ENCODE results near the gene ARPC1A. TPM values are rescaled to one million over a fixed set of nuclear protein-coding genes. Genes with fewer than 3 reads are reported as not detected.
"Not testable (repeated sequence)": the region's sequence is repeated elsewhere in the genome, so short reads cannot be mapped to it uniquely, and the experiment has no call there.

Gene ARPC1A
- total RNA-seq (10 to 100 TPM; 32.8 to 80.5 (median 54.7) TPM), polyA plus RNA-seq (10 to 100 TPM; 65.2 to 90.9 TPM)

DNA sequence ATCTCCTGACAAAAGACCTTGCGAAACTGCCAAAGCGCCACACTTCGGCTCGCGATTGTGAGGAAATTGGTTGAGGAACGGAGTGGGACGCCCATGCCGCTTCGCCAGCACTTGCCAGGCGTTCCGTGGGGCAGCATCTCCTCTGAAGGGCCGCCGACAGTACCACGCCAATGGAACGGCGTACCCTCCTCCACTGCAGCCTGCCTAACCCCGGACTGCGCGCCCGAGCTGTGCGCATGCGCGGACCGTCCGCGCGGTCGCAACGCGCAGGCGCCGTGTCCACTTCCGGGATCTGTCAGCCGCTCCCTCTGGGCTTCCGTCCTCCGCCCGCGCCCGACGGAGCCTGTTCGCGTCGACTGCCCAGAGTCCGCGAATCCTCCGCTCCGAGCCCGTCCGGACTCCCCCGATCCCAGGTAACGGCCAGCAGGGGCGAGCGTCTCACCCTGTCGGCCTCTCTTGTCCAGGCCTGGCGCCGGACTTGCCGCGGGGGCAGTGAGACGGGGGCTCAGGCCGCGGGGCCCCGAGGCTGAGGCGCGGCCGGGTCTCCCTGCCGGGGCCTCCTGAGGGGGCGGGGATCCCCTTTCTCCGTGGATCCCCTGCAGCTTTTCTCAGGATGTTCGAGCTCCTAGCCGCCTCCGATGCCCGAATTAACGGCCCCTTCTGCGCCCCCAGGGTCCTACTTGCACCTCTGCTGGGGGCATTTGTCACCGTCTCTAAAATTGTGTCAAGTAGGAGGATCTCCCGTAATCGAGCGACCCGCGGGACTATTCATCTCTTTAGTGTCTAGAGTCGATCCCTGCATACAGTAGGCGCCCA, at the start of gene ARPC1A:
Gene ARPC1A (plus strand): TSS at position 307 of the 816 bp plus-strand sequence. CDS start 7,456 bp downstream, outside the sequence.
- no peaks in the 10 kb centered on the region for H3K27me3 ChIP-seq
- H3K9me3 ChIP-seq: no peaks in the 10 kb centered on the region
- ATAC-seq (peak; percentile 92 to 99 (median 96)), DNase-seq (peak; percentile 84 to 96 (median 94)), FAIRE-seq (no peak)
- TF ChIP-seq, protein P1, sequence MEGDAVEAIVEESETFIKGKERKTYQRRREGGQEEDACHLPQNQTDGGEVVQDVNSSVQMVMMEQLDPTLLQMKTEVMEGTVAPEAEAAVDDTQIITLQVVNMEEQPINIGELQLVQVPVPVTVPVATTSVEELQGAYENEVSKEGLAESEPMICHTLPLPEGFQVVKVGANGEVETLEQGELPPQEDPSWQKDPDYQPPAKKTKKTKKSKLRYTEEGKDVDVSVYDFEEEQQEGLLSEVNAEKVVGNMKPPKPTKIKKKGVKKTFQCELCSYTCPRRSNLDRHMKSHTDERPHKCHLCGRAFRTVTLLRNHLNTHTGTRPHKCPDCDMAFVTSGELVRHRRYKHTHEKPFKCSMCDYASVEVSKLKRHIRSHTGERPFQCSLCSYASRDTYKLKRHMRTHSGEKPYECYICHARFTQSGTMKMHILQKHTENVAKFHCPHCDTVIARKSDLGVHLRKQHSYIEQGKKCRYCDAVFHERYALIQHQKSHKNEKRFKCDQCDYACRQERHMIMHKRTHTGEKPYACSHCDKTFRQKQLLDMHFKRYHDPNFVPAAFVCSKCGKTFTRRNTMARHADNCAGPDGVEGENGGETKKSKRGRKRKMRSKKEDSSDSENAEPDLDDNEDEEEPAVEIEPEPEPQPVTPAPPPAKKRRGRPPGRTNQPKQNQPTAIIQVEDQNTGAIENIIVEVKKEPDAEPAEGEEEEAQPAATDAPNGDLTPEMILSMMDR (IDR thresholded peaks at IDR 0.05): no peak
- 0% methylated on average over 63 to 82 of the region's 82 CpGs for WGBS, 2 donors
- intact Hi-C loops (cut with DNase I): no loop called here
- peaks cover 7 to 37% (median 12%) of the 10 kb centered on the region in 3 donors for H3K4me1 ChIP-seq
- peak within 1 kb of the TSS; percentile 70 to 98 (median 93) for H3K4me3 ChIP-seq
- peak within 1 kb of the TSS; percentile 55 to 76 (median 68) for H3K27ac ChIP-seq
- H3K36me3 ChIP-seq: no peaks in the 10 kb centered on the region

DNA sequence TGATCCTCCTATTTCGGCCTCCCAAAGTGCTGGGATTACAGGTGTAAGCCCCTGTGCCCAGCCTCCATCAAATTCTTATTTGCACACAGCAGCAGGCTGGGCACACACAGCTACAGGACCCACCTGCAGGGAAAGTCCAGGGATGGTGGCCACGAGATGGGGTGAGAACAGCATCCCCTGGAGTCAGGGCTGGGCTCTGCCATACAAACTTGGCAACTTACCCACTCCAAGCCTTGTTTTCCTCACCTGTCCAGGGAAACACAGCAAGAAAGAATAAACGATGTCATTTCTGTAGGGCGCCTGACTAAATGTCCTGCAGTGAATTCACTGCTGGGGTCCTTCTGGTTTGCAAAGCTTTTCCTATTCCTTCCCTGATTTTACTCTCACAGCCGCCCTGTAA, 47.5 kb upstream of the ARPC1A start:
- no peaks in the 10 kb centered on the region for H3K27me3 ChIP-seq
- no peak overlapping the region for H3K27ac ChIP-seq
- WGBS, 2 donors: 75 to 78% methylated on average over 5 of the region's 5 CpGs
- DNase-seq: no peak
- no peak for FAIRE-seq
- TF ChIP-seq, protein P1 (IDR thresholded peaks at IDR 0.05): no peak
- H3K4me3 ChIP-seq: no peak overlapping the region
- no peaks in the 10 kb centered on the region for H3K9me3 ChIP-seq
- no peaks in the 10 kb centered on the region for H3K4me1 ChIP-seq
- intact Hi-C loops (cut with DNase I): no loop called here
- H3K36me3 ChIP-seq: no peaks in the 10 kb centered on the region
- no peak for ATAC-seq

DNA sequence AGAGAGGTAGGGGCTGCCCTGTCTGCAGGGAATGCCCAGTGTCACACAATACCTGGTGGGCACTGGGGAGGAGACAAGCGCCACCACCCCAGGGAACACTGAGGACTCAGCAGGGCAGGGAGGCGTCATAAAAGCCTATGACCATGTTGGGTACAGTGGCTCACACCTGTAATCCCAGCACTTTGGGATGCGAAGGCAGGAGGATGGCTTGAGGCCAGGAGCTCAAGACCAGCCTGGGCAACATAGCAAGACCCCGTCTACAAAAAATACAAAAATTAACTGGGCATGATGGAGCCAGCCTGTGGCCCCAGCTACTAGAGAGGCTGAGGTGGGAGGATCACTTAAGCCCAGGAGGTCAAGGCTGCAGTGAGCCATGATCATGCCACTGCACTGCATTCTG, 41.5 kb upstream of the ARPC1A start:
- ATAC-seq; H3K27me3 ChIP-seq; DNase-seq; intact Hi-C loops (cut with DNase I); H3K4me1 ChIP-seq; H3K9me3 ChIP-seq; FAIRE-seq; H3K4me3 ChIP-seq; H3K36me3 ChIP-seq; H3K27ac ChIP-seq: not testable (repeated sequence)
- 91% methylated on average over 4 of the region's 4 CpGs for WGBS, 2 donors

DNA sequence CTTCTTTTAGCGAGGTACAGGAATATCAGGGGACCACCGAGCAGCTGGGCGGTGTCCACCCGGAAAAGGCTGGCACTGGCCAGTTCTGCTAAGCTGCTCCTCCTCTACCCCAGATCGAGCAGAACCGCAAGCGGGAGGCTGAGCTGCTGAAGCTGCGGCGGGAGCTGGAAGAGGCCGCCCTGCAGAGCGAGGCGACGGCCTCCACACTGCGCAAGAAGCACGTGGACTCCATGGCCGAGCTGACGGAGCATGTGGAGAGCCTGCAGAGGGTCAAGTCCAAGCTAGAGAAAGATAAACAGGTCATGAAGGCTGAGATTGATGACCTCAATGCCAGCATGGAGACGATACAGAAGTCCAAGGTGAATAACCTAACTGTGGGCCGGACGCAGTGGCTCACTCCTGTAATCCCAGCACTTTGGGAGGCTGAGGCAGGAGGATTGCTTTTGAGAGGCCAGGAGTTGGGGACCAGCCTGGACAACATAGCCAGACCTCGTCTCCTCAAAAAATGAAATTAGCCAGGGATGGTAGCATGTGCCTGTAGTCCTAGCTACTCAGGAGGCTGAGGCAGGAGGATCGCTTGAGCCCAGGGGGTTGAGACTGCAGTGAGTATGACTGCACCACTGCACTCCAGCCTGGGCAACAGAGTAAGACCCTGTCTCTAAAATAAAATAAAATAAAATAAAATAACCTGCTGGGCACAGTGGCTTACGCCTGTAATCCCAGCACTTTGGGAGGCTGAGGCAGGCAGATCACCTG, 37.7 kb upstream of the ARPC1A start:
- Histone ChIP-seq H3K4me1 (no peaks in the 10 kb centered on the region), H3K36me3 (no peaks in the 10 kb centered on the region), H3K27me3 (no peaks in the 10 kb centered on the region), H3K4me3 (no peak overlapping the region), H3K9me3 (no peaks in the 10 kb centered on the region), H3K27ac (no peak overlapping the region)
- FAIRE-seq (no peak), ATAC-seq (no peak), DNase-seq (no peak)
- TF ChIP-seq, protein P1 (IDR thresholded peaks at IDR 0.05): no peak
- intact Hi-C loops (cut with DNase I): no loop called here
- WGBS, 2 donors: 92% methylated on average over 23 of the region's 23 CpGs

DNA sequence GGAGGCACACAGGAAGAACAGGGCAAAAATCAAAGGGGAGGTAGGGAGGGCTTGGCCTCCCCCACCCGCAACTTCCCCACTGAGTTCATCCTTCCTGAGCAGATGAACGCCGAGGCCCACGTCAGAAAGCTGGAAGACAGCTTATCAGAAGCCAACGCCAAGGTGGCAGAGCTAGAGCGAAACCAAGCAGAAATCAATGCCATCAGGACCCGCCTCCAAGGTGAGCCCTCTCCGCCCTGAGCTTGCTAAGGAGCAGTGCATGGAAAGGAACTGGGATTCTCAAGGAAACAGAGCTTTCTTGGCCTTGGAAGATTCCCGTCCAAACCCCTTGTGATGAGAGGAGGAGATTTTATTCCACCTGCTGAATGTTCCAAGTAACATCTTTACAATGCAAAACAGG, 36.5 kb upstream of the ARPC1A start:
- ATAC-seq (peak in 2 of 4 donors; percentile 32 to 44), DNase-seq (no peak), FAIRE-seq (no peak)
- Histone ChIP-seq H3K27ac (no peak overlapping the region), H3K4me1 (no peaks in the 10 kb centered on the region), H3K36me3 (no peaks in the 10 kb centered on the region), H3K9me3 (no peaks in the 10 kb centered on the region), H3K27me3 (no peaks in the 10 kb centered on the region), H3K4me3 (no peak overlapping the region)
- intact Hi-C loops (cut with DNase I): no loop called here
- TF ChIP-seq, protein P1 (IDR thresholded peaks at IDR 0.05): no peak
- WGBS, 2 donors: 41 to 47% methylated on average over 9 of the region's 9 CpGs

DNA sequence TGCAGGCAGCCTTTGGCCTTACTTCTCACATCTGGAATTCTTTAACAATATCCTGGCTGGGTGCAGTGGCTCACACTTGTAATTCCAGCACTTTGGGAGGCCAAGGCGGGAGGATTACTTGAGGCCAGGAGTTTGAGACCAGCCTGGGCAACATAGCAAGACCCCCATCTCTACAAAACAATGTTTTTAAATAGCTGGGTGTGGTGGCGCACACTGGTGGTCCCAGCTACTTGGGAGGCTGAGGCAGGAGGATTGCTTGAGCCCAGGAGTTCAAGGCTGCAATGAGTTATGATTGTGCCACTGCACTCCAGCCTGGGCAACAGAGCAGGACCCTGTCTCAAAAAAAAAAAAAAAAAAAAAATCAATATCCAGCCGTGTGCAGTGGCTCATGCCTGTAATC, 35.5 kb upstream of the ARPC1A start:
- H3K9me3 ChIP-seq; H3K27ac ChIP-seq; DNase-seq; intact Hi-C loops (cut with DNase I); H3K4me3 ChIP-seq; H3K27me3 ChIP-seq; H3K36me3 ChIP-seq; ATAC-seq; FAIRE-seq; H3K4me1 ChIP-seq: not testable (repeated sequence)
- WGBS, 2 donors: 80 to 89% methylated on average over 3 of the region's 3 CpGs
